Measurements from ENCODE around the gene NRG3.

The NRG3 gene

DNA sequence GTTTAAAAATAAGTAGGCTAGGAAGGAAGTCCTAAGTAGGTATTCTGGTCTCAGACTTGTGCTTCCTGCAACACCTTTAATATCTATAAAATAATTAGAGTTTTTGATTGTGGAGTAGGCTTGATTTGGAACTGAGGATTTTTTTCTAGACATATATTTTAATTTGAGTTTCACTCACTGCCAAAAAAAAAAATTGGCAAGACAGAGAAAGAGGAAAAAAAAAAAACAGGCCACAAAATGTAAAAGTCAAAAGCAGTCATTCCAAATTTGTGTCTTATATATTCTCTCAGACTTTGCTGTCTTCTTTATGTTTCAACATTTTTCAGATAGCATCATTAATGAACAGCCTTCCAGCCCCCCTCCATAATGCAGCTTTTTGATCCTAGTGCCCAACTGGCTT is 346.1 kb downstream of the NRG3 start:
- no peak for DNase-seq (ENCODE audit: low read depth)

DNA sequence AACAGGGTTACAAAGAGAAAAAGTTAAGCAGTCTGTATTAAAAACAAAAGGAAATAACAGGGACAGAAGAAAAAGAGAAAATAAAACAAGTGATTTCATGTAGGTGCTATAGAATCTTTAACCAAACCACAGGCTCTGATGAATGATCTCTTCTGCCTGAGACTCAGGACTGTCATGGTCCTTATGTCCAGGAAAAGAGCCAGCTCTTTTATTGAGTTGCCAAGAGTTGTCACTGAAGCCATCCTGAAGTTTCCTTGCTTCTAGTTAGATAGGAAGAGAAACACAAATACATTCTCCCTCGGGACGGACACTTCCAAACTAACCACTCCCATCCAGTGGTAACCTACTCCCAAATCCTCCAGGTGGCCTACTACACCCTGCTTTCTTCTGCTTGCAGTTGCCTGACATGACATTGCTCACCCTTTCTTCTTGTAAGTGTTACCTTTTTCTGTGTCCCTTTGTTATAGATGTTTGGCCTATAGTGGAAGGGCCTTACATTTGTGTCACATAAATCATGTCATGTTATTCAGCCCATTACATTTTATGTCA is 346.7 kb downstream of the NRG3 start:
- no peak for DNase-seq (ENCODE audit: low read depth)

- DNase-seq (ENCODE audit: low read depth): no peak
Observed at GRCh38 chr10:82228701-82229100, 353.7 kb downstream of the NRG3 start.

DNA sequence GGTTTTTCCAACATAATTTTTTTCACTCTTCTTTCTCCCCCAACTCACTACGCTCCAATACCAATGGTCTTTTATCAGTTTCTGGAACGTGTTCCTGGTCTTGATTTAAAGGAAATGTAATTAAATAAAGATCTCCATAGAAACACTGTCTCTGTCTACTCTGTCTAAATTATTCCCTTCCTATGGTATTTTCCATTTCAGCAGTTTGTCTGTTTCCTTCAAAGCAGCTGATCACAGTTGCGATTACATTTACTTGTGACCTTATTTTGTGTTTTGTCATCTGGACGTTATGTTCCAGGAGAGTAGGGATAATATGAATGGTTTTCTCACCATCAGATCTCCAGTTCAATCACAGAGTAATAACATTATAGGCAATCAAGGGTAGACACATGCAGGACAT is 359.2 kb downstream of the NRG3 start:
- DNase-seq (ENCODE audit: low read depth): no peak

DNA sequence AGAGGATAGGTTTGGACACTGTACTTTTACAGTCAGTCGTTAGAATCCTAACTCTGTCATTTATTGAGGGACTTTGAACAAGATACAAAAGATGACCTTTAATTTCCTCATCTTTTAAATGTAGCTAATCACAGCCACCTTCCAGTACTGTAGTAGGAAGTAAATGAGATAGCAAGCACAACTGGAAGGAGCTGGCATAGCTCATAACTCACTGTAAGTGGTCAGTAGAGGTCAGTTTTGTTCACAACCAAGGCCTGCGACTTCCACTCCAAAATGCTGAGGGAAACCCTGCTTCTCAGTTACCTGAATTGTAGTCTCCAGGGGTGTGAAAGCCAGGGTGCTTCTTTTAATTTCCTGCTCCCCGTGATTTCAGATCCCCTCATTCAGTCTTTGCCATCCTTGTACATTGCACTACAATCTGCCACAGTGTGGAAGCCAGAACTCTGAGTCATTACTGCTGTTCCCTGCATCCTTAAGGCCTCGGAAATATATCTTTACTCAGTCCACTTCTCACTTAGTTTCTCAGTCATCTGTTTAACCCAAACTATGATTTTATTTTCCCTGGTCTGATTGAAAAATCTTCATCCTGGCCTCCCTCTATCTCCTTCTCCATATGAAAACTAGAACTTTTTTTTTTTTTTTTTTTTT is 361.2 kb downstream of the NRG3 start:
- DNase-seq (ENCODE audit: low read depth): no peak

DNA sequence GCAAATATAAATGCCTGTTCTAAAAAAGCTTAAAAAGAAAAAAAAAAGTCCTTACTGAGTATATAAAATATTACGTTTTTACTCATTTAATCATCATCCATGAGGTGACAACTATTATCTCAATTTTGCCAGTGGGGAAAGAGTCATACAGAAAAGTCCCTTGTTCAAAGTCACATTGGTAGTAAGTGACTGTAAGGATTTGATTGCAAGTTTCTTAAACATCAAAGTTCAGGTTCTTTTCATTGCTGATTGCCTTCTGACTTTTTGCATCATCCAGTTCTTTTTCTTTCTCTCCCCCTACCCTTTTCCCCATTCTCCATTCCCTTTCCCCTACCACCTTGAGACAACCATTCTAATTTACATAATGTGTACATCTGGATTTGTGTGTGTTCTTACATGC is 363.3 kb downstream of the NRG3 start:
- no peak for DNase-seq (ENCODE audit: low read depth)

DNA sequence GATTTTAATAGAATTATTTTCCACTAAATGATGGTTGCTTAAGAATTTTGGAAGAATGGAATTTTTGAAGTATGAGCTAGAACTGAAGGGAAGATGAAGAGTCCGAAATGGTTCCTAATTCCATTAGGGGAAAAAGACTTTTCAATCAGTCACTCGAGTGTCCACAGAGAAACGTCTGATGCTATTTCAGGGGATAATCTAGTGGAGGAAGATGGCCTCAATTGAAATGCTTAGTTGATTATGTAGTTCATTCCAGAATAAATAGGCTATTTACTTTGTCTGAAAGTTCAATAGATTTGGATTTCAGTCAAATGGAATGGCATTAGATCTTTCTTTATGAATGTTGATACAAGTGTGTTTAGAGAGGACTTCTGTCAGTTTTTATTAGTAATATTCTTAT is 365.4 kb downstream of the NRG3 start:
- DNase-seq (ENCODE audit: low read depth): no peak

DNA sequence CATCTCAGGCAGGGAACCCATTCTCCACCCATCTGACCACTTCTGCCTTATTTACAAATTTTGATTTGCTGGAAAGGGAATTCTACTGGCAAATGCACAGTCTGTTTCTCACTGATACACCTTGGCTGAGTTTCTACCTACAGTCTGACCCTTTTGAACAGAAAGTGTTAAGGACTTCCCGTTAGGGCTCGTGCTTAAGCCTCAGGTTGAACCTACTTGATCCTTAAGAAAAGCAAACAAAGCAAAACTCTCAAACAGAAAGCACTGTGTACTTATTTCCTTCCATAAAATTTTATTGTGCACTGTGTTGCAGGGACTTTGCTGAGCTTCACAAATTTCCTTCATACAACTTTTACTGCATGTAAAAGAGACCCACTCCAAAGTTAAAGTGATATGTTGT is 367.8 kb downstream of the NRG3 start:
- DNase-seq (ENCODE audit: low read depth): no peak

DNA sequence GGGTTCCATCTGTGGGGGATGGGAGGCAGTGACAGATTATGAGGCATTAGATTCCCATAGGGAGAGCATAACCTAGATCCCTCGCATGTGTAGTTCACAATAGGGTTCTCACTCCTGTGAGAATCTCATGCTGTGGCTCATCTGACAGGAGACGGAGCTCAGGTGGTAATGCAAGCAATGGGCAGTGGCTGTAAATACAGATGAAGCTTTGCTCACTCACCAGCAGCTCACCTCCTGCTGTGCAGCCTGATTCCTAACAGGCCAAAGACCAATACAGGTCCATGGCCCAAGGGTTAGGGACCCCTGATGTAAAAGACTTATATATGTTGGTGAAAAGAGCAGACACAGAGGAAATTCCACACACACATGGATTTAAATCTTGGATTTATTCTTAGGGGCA is 370.2 kb downstream of the NRG3 start:
- no peak for DNase-seq (ENCODE audit: low read depth)

GRCh38 chr10:82245906-82246560 is 371.0 kb downstream of the NRG3 start:
- no peak for DNase-seq (ENCODE audit: low read depth)

- DNase-seq (ENCODE audit: low read depth): no peak
Observed at GRCh38 chr10:82249141-82249540, 374.1 kb downstream of the NRG3 start.

DNA sequence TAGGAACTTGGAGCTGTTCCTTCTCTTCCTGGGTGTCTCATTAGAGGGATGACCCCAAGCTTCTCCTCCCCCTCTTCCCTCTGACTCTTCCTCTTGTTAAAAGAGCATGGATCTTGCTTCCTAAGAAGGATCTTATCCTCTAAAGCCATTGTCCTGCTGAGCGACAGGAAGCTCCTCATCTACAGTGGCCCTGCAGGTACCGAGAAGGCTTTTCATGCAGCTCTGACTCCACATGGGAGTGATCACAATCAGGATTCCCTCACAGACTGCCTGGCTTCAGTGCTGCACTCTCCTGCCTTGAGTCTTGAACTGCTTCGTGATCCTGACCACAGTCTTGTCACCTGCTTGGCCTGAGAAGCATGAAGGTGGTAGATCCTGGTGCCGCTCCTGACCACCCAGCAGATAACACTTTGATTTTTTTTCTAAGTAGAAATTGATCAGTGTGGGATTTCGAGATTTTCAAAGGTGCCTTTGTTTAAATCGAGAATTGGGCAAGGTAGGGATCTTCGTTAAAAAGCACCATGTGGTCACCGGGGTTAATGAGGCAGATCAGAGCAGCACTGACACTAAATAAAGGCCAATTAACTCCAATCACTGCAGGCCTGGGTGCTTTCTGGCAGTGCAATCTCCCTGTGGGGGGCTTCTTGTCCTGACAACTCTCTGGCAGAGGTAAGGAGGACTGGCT is 376.4 kb downstream of the NRG3 start:
- DNase-seq (ENCODE audit: low read depth): no peak

- no peak for DNase-seq (ENCODE audit: low read depth)
Observed at GRCh38 chr10:82252081-82252480, 377.1 kb downstream of the NRG3 start.

GRCh38 chr10:82254237-82254636 is 379.2 kb downstream of the NRG3 start:
- DNase-seq (ENCODE audit: low read depth): no peak

DNA sequence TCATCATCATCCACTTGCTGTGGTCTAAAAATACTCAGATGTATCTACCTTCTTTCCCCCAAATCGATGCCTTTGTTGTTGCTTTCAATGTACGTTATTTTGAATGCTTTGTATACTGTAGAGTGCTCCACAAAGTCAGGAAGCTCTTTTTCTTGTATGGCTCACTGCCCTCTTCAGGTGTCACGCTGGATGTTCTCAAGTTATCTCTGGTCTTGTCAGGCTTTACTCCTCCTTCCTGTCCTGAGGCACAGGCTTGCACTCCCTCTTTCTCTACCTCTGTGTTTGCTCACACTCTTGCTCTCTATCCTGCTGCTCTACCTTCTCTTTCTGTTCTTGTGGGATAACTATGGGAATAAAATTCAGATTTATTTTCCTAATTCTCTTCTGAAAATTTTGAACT is 381.3 kb downstream of the NRG3 start:
- no peak for DNase-seq (ENCODE audit: low read depth)

GRCh38 chr10:82266438-82266837 is 391.4 kb downstream of the NRG3 start:
- DNase-seq (ENCODE audit: low read depth): no peak

GRCh38 chr10:82267014-82267413 is 392.0 kb downstream of the NRG3 start:
- no peak for DNase-seq (ENCODE audit: low read depth)

DNA sequence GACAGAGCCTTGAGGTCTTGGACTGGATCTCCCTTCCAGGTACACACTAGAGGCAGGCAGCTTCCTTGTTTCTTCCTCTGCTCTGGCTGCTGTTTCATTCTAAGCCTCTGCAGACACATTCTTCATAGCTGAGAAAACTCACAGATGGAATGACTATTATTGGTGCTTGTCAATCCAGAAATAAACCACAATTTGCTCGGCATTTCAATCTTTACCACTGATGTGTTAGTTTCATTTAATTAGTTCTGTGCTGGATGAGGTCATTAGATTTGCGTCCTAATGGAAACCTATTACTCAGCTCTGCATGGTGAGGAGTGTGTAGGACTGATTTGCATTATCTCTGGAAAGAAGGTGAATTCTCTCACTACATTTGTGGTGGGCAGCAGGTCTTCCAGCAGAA is 392.5 kb downstream of the NRG3 start:
- DNase-seq (ENCODE audit: low read depth): no peak

DNA sequence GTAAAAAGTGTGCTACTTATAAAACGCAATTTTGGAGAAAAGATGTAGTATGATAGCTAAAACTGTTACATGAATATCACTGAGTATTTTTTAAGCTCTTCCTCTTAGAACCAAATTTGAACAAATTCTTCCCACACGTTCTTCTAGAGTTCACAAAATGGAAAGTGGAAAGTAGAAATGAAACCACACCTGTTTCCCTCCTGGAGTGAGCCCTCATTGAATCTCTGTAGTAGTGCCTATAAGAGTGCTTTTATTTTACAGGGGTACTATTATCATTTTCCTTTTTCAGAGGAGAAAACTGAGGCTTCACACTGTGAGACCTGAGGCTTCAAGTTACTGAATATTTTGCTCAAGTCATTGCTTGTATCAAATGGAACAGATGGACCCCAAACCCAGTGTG is 393.0 kb downstream of the NRG3 start:
- DNase-seq (ENCODE audit: low read depth): no peak

DNA sequence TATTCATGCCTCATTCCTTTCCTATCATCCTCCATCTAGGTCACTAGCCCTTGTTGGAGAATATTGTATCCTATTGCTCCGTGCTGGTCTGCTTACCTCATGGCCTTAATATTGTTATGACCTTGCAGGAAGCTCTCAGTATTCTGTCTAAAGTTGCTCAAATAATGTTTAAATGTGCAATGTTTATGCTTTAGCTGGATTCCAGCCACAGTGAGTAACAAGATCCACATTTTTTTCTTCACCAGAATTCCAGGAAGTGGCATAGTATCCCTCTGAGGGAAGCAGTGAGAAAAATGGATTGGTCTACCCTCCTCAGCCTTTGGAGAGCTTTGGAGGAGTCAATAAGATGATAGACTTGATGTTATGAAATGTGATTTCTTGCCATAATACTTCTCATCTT is 402.6 kb downstream of the NRG3 start:
- DNase-seq (ENCODE audit: low read depth): no peak

DNA sequence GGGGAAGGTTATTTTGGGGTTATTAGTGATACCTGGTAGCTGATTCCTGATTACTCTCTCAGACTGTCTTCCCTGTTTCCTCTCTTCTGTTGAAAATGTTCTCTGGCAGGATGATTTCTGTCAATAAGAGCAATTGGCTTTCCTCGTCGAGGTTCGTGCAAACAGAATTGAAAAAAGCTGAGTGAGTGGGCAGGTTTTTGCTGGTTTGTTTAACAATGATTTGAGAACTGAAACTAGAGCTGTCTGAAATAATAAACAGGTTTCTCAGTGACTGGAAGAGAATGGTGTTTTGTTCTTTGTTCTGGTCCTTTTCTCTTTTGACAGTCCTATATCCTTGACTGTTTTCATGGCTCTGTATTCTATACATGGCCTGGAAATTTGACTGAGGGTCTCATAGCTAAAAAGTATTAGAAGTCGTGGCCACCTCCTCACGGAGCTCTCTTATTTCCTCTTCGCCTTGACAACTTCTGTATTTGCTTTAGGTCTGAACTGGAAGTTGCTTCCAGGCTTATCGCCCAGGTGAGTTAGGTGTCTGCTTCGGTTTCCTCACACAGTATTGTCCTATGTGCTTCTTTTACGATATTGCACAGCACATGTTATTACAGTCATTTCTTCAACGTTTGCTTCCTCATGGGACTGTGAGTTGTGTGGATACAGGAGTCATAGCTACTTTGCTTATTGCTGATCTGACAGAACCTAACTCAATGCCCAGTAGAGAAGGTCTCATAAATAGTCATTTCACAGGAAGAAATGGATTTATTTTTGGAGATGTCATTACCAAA is 403.6 kb downstream of the NRG3 start:
- DNase-seq (ENCODE audit: low read depth): no peak

GRCh38 chr10:82282782-82283456 is 407.9 kb downstream of the NRG3 start:
- no peak for DNase-seq (ENCODE audit: low read depth)
